HepG2 (cell line): Measurements from ENCODE around the gene NFX1. TPM values are rescaled to one million over a fixed set of nuclear protein-coding genes. Genes with fewer than 3 reads are reported as not detected.
"Not testable (repeated sequence)": the region's sequence is repeated elsewhere in the genome, so short reads cannot be mapped to it uniquely, and the experiment has no call there.

Source experiments
- ATAC-seq: fragments of 200-7000 bp; cut with Tn5 transposase; 3 replicates; pipeline ENCODE4 v1.9.1; 2020; ENCODE audit warnings: mild to moderate bottlenecking, moderate library complexity
- BruUV-seq: library from RNA; stranded (reverse); fragments of 400-500 nt; replicated peaks from 2 replicates; lab custom pipeline; 2021; lab: Mats Ljungman, UMichigan
- CTCF ChIA-PET: fragments of 300-600 bp; formaldehyde crosslinking; extraction: SDS; loops from one replicate; lab custom pipeline; 2021; ENCODE audit warnings: low total read pairs, inconsistent platforms, low intra/inter-chr PET ratio; lab: Yijun Ruan, JAX
- POLR2A ChIA-PET: fragments of 350-600 bp; sonication (Branson Sonifier 250); formaldehyde crosslinking; loops from one replicate; lab custom pipeline; 2020; ENCODE audit warnings: antibody characterized with exemption, inconsistent platforms; lab: Yijun Ruan, JAX
- DNase-seq: peaks from one replicate; pipeline ENCODE4 v3.0.0-alpha.2; 2015; ENCODE audit warnings: low spot score
- FAIRE-seq: peaks from 3 replicates; lab custom pipeline; 2011; peaks lifted over from hg19 to GRCh38; lab: Jason Lieb, UNC
- H2AFZ ChIP-seq: one replicate; pipeline ENCODE4 v1.6.1; 2011; ENCODE audit warnings: low read length, inconsistent platforms
- H3K27ac ChIP-seq: fragments of 300-600 bp; 3 replicates; pipeline ENCODE4 v1.8.0; 2011; ENCODE audit warnings: mixed run types, mild to moderate bottlenecking, mixed read lengths, low read length, inconsistent platforms; ENCODE audit not compliant: insufficient read depth; ENCODE audit errors: extremely low read length
- H3K27me3 ChIP-seq, 2 experiments: fragments of 200-600 bp in 1 of 2; 2 replicates in 1 of 2; 3 replicates in 1 of 2; pipeline versions ENCODE4 v1.6.0 to v1.8.0; 2011; ENCODE audit warnings: low read length in 2 of 2, mild to moderate bottlenecking in 2 of 2, moderate library complexity in 2 of 2, inconsistent platforms in 1 of 2; ENCODE audit not compliant: insufficient read depth in 2 of 2, control insufficient read depth in 1 of 2
- H3K36me3 ChIP-seq, 2 experiments: fragments of 200-600 bp in 1 of 2; replicated peaks in 1 of 2; 2 replicates in 1 of 2; 3 replicates in 1 of 2; pipeline versions ENCODE4 v1.5.1 to v1.8.0; 2011; ENCODE audit warnings: low read length in 2 of 2, inconsistent platforms in 1 of 2; ENCODE audit not compliant: insufficient read depth in 2 of 2, control insufficient read depth in 1 of 2
- H3K4me1 ChIP-seq: 2 replicates; pipeline ENCODE4 v1.5.1; 2012; ENCODE audit warnings: low read length, inconsistent platforms; ENCODE audit not compliant: insufficient read depth
- H3K4me2 ChIP-seq: 2 replicates; pipeline ENCODE4 v1.6.0; 2011; ENCODE audit warnings: low read depth, low read length, inconsistent platforms
- H3K4me3 ChIP-seq, 3 experiments: fragments of 200-600 bp in 1 of 3; sonication (generic), shearing (Covaris generic) in 1 of 3; replicated peaks in 1 of 3; 2 replicates each; pipeline ENCODE4 v1.5.1; 2011 to 2016; ENCODE audit warnings: low read length in 3 of 3, inconsistent platforms in 2 of 3, low read depth in 2 of 3, mild to moderate bottlenecking in 2 of 3, control low read depth in 1 of 3, mixed read lengths in 1 of 3; ENCODE audit not compliant: insufficient read depth in 1 of 3
- H3K79me2 ChIP-seq: one replicate; pipeline ENCODE4 v1.6.1; 2011; ENCODE audit warnings: low read length, inconsistent platforms; ENCODE audit not compliant: insufficient read depth
- H3K9ac ChIP-seq: 2 replicates; pipeline ENCODE4 v1.6.0; 2011; ENCODE audit warnings: mild to moderate bottlenecking, low read depth, low read length, inconsistent platforms; ENCODE audit not compliant: insufficient read depth
- H3K9me3 ChIP-seq: 2 replicates; pipeline ENCODE4 v1.5.1; 2012; ENCODE audit warnings: mild to moderate bottlenecking, low read length
- H4K20me1 ChIP-seq: 2 replicates; pipeline ENCODE4 v1.6.0; 2011; ENCODE audit warnings: inconsistent platforms, mild to moderate bottlenecking, low read length, moderate library complexity; ENCODE audit not compliant: insufficient read depth
- ARNT ChIP-seq: fragments of 450-650 bp; IDR thresholded peaks from 2 replicates; pipeline ENCODE4 v1.6.1; 2017
- ATF3 ChIP-seq: sonication (generic); formaldehyde crosslinking; IDR thresholded peaks from 2 replicates; pipeline ENCODE4 v1.4.0; 2020; ENCODE audit warnings: missing genetic modification reagents
- JDP2 ChIP-seq: sonication (generic); formaldehyde crosslinking; IDR thresholded peaks from 2 replicates; pipeline ENCODE4 v1.8.1; 2022; ENCODE audit warnings: missing genetic modification reagents, borderline replicate concordance
- KLF15 ChIP-seq: sonication (generic); formaldehyde crosslinking; IDR thresholded peaks from 2 replicates; pipeline ENCODE4 v1.8.1; 2023; ENCODE audit warnings: borderline replicate concordance, mild to moderate bottlenecking, inconsistent platforms, missing genetic modification reagents, mixed read lengths
- MIXL1 ChIP-seq: IDR thresholded peaks from 2 replicates; pipeline ENCODE4 v1.6.1; 2016
- NFKB2 ChIP-seq: sonication (generic); formaldehyde crosslinking; IDR thresholded peaks from 2 replicates; pipeline ENCODE4 v1.4.0; 2020; ENCODE audit warnings: missing genetic modification reagents, borderline replicate concordance
- U2AF2 ChIP-seq: fragments of 200-400 bp; formaldehyde crosslinking; IDR thresholded peaks from 2 replicates; pipeline ENCODE4 v1.6.1; 2017; ENCODE audit warnings: low read depth, mild to moderate bottlenecking, low read length
- ZNF7 ChIP-seq: IDR thresholded peaks from 2 replicates; pipeline ENCODE4 v1.6.1; 2016; ENCODE audit warnings: missing biosample characterization, missing genetic modification reagents
- ZSCAN29 ChIP-seq: sonication (generic); formaldehyde crosslinking; conservative IDR thresholded peaks from 2 replicates; pipeline ENCODE4 v1.4.0; 2020; ENCODE audit warnings: mild to moderate bottlenecking, missing genetic modification reagents
- WGBS: methylation state at CpG from one replicate; pipeline ENCODE4 v1.1.6; 2017; ENCODE audit warnings: low lambda C conversion rate; 5-methylcytosine and 5-hydroxymethylcytosine counted together
- in situ Hi-C: cut with HindIII; loops from 2 replicates; pipeline ENCODE4 v1.10.0; 2017; ENCODE audit warnings: low pct_unique_long_range_greater_than_20kb; ENCODE audit not compliant: extremely low pct_ligation_motif_present
- intact Hi-C: fragments of 100-400 bp; cut with micrococcal nuclease; formaldehyde crosslinking; loops from one replicate; pipeline ENCODE4 v1.10.0; 2022; ENCODE audit not compliant: unreplicated experiment
- polyA plus RNA-seq, 8 experiments: library from polyadenylated mRNA; depleted of rRNA in 3 of 8; stranded (reverse) in 7 of 8; unstranded in 1 of 8; fragments of >200 nt; fragmentation: Illumina TruSeq in 4 of 8; extraction: Trizol in 4 of 8; gene quantifications; 2 replicates each; pipeline versions ENCODE4 v1.2.1 to v1.2.3, GENCODE V29; 2011 to 2016; ENCODE audit warnings: low read depth in 4 of 8, missing spikeins in 1 of 8, mixed read lengths in 1 of 8; ENCODE audit not compliant: insufficient read depth in 1 of 8
- total RNA-seq, 5 experiments: library from RNA; depleted of rRNA; stranded (reverse); fragments of >200 nt; fragmentation: Illumina TruSeq; extraction: Trizol; gene quantifications; 2 replicates each; pipeline ENCODE4 v1.2.3, GENCODE V29; 2016; ENCODE audit warnings: low read depth in 1 of 5

The NFX1 gene
- total and polyA plus RNA-seq, 2 of the 13 experiments (the other 11 are each of a cell fraction or from before 2014, with no cell fraction given) = 23.9 to 27.5 TPM

GRCh38 chr9:33355933-33356332, 65.6 kb downstream of the NFX1 start:
- H3K27me3 ChIP-seq = no peaks in the 10 kb centered on the region
- TF ChIP-seq U2AF2 (no peak), ATF3 (CRISPR knock-in tag) (no peak), ARNT (no peak), JDP2 (no peak), MIXL1 (CRISPR knock-in tag) (no peak), ZSCAN29 (CRISPR knock-in tag) (no peak), ZNF7 (peak; percentile 90), KLF15 (no peak), NFKB2 (no peak)
- TF ChIP-seq, all 625 proteins: peak for 1
- no peaks in the 10 kb centered on the region for H3K9me3 ChIP-seq
- DNase-seq = no peak
- no peak overlapping the region for H3K4me2 ChIP-seq
- H3K27ac ChIP-seq = no peak overlapping the region
- H3K36me3 ChIP-seq = peaks cover 3 to 13% of the 10 kb centered on the region in 2 experiments; a peak in 4 of 5 replicates
- no peak overlapping the region for H2AFZ ChIP-seq
- ChIA-PET POLR2A (interaction anchor here (1.3 kb wide), 1 partner anchor 66 kb away, joined by 3 read pairs; the partner anchor contains the start of gene NFX1), CTCF (no interaction called here)
- ATAC-seq = no peak
- 92% methylated on average over 1 of the region's 1 CpG for WGBS
- no peak for FAIRE-seq
- no peak overlapping the region for H3K9ac ChIP-seq
- no peaks in the 10 kb centered on the region for H3K4me1 ChIP-seq
- BruUV-seq = no TSS peak
- no peaks in the 10 kb centered on the region; the same call in 1 of the 2 replicates for H4K20me1 ChIP-seq
- in situ Hi-C loops = no loop called here
- no peak overlapping the region for H3K4me3 ChIP-seq
- intact Hi-C loops = no loop called here
- H3K79me2 ChIP-seq = no peaks in the 10 kb centered on the region

- H3K36me3 ChIP-seq, ATAC-seq, H3K9ac ChIP-seq, DNase-seq, H3K27me3 ChIP-seq, H3K79me2 ChIP-seq, H3K4me2 ChIP-seq, H3K4me1 ChIP-seq, H4K20me1 ChIP-seq, H3K27ac ChIP-seq, FAIRE-seq, BruUV-seq, CTCF ChIA-PET, H3K9me3 ChIP-seq, POLR2A ChIA-PET, H3K4me3 ChIP-seq, H2AFZ ChIP-seq, in situ Hi-C loops, intact Hi-C loops: not testable (repeated sequence)
- WGBS = 96% methylated on average over 3 of the region's 3 CpGs
Observed at GRCh38 chr9:33358641-33359040, 68.3 kb downstream of the NFX1 start.
